Body of pancreas (tissue), 4 donors: ENCODE data around the gene KMT5C. TPM values are rescaled to one million over a fixed set of nuclear protein-coding genes. Genes with fewer than 3 reads are reported as not detected.

Experiments used
- ATAC-seq: fragments of 150-250 bp; one replicate; pipeline ENCODE4 v1.9.1; 2016
- DNase-seq, 4 donors: peaks; one replicate each; pipeline ENCODE4 v3.0.0-alpha.2; 2019
- H3K27ac ChIP-seq, 4 donors: fragments of 200-600 bp; sonication (generic); 1 replicate in 3 of 4; 2 replicates in 1 of 4; pipeline versions ENCODE4 v1.5.1 to v1.6.1; 2016 to 2019; ENCODE audit warnings: mild to moderate bottlenecking in 1 of 4, mixed read lengths in 1 of 4, moderate library complexity in 1 of 4
- H3K27me3 ChIP-seq, 2 donors: fragments of 200-600 bp; sonication (generic); one replicate each; pipeline ENCODE4 v1.6.0; 2016; ENCODE audit warnings: mild to moderate bottlenecking in 1 of 2
- H3K36me3 ChIP-seq, 2 donors: fragments of 200-600 bp; sonication (generic); replicated peaks in 1 of 2; 2 replicates each; pipeline ENCODE4 v1.5.1; 2016; ENCODE audit warnings: low read depth in 2 of 2; ENCODE audit not compliant: insufficient read depth in 1 of 2
- H3K4me1 ChIP-seq: fragments of 200-600 bp; sonication (generic); one replicate; pipeline ENCODE4 v1.6.0; 2016
- H3K4me3 ChIP-seq, 2 donors: fragments of 200-600 bp; sonication (generic); 1 replicate in 1 of 2; 2 replicates in 1 of 2; pipeline ENCODE4 v1.5.1; 2016 to 2019
- H3K9me3 ChIP-seq, 3 donors: fragments of 200-600 bp; sonication (generic); 1 replicate in 2 of 3; 2 replicates in 1 of 3; pipeline ENCODE4 v1.5.1; 2016
- CTCF ChIP-seq, 7 experiments: fragments of 450-650 bp in 4 of 7; fragments of 200-600 bp in 3 of 7; sonication (generic) in 3 of 7; IDR thresholded peaks; one replicate each; pipeline ENCODE4 v1.5.1; 2016 to 2019; ENCODE audit warnings: antibody characterized with exemption in 7 of 7
- POLR2A ChIP-seq, 3 donors: fragments of 450-650 bp; IDR thresholded peaks; one replicate each; pipeline ENCODE4 v1.6.1; 2016; ENCODE audit warnings: antibody characterized with exemption in 3 of 3, mild to moderate bottlenecking in 2 of 3
- WGBS, 2 donors: methylation state at CpG; one replicate each; pipeline ENCODE4 v1.1.5; 2017; 5-methylcytosine and 5-hydroxymethylcytosine counted together
- intact Hi-C: fragments of 100-400 bp; cut with DNase I; formaldehyde crosslinking; loops from one replicate; pipeline ENCODE4 v1.15.1; 2023
- total RNA-seq, 2 donors: library from RNA; depleted of rRNA; stranded (reverse); fragments of >200 nt; gene quantifications; one replicate each; pipeline ENCODE4 v1.1.0, GENCODE V29; 2016

KMT5C gene
- total RNA-seq, 2 donors from 2014 or later = 14.8 to 17.6 TPM

DNA sequence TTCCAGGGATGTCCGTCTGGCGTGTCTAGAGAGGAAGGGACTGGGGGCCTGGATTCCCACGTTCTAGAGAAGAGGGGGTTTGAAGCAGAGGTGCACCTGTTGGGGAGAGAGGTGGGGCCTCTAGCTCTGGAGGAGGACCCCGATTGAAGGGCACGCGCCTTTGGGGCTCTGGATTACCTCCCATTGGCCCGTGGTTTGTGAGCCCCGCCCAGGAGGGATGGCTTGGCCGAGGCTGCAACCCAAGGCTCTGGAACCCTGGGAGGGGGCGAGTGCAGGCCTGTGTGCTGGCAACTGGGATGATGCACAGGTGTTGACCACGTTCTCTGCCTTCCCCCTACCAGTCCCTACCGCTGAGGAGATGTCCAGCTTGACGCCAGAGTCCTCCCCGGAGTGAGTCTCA lies 34.7 kb upstream of the KMT5C start:
- H3K4me3 ChIP-seq = no peak overlapping the region
- 61 to 67% methylated on average over 9 to 14 of the region's 14 CpGs for WGBS, 2 donors
- no peak for DNase-seq
- no peak for ATAC-seq
- no peak overlapping the region for H3K27ac ChIP-seq
- no peaks in the 10 kb centered on the region for H3K36me3 ChIP-seq
- no peaks in the 10 kb centered on the region for H3K27me3 ChIP-seq
- no peak for TF ChIP-seq POLR2A (IDR thresholded peaks at IDR 0.05)
- no peak for TF ChIP-seq CTCF (IDR thresholded peaks at IDR 0.05)
- intact Hi-C loops = loop anchor here (10.0 kb wide), 1 partner anchor 80 kb away; the partner anchor contains the start of genes RPL28 and TMEM238
- H3K4me1 ChIP-seq = peaks cover 10% of the 10 kb centered on the region
- no peaks in the 10 kb centered on the region for H3K9me3 ChIP-seq

DNA sequence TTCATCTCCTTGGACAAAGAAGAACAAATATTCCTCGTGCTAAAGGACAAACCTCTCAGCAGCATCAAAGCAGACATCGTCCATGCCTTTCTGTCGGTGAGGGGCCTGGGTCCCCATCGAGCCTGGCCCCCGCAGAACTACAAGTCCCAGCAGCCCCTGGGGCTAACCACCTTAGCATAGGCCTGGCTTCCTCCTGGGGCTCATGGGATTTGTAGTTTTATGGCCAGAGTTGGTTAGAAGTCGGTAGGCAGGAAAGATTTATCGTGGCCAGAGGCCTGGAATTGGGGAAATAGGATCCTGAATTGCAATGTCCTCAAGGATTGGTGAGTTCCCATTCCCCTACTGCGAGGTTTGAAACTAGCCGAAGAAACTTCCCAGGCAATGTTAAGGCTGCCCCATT lies 34.2 kb upstream of the KMT5C start:
- peaks cover 10% of the 10 kb centered on the region for H3K4me1 ChIP-seq
- DNase-seq (peak; percentile 35 to 44 (median 36)), ATAC-seq (no peak)
- H3K9me3 ChIP-seq = no peaks in the 10 kb centered on the region
- H3K27ac ChIP-seq = no peak overlapping the region
- H3K36me3 ChIP-seq = no peaks in the 10 kb centered on the region
- TF ChIP-seq CTCF (IDR thresholded peaks at IDR 0.05) (no peak), POLR2A (IDR thresholded peaks at IDR 0.05) (no peak)
- WGBS, 2 donors = 74 to 80% methylated on average over 9 of the region's 9 CpGs
- intact Hi-C loops = loop anchor here (10.0 kb wide), 1 partner anchor 79 kb away; the partner anchor contains the start of genes RPL28 and TMEM238
- H3K4me3 ChIP-seq = no peak overlapping the region
- no peaks in the 10 kb centered on the region for H3K27me3 ChIP-seq

GRCh38 chr19:55305983-55306562 lies 33.6 kb upstream of the KMT5C start:
- intact Hi-C loops = loop anchor here (10.0 kb wide), 1 partner anchor 79 kb away; the partner anchor contains the start of genes RPL28 and TMEM238

DNA sequence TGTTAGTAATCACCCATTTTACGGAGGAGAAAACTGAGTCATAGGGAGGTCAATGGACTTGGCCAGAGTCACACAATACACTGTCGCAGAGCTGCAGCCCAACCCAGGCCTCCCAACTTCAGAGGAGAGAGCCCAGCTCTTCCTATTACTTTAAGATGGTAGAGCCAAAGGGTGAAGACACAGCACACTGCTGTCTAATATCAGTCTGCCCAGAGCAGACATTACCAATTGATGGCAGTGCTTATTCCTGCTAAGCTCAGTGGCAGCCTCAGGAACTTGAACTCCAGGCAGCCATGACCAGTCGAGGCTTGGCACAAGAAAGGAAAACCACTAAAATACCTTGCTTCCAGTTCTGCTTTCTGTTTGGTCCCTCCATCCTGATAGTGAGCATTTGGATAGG lies 33.0 kb upstream of the KMT5C start:
- Histone ChIP-seq H3K27ac (no peak overlapping the region), H3K4me3 (no peak overlapping the region), H3K9me3 (no peaks in the 10 kb centered on the region), H3K36me3 (no peaks in the 10 kb centered on the region), H3K4me1 (peaks cover 4% of the 10 kb centered on the region), H3K27me3 (no peaks in the 10 kb centered on the region)
- ATAC-seq = no peak
- intact Hi-C loops = loop anchor here (10.0 kb wide), 1 partner anchor 78 kb away; the partner anchor contains the start of genes RPL28 and TMEM238
- no peak for DNase-seq
- TF ChIP-seq POLR2A (IDR thresholded peaks at IDR 0.05) (no peak), CTCF (IDR thresholded peaks at IDR 0.05) (no peak)
- whole genome bisulfite sequencing, 2 donors = 65 to 79% methylated on average over 3 of the region's 3 CpGs

More at GRCh38 chr19:55305983-55306562, 33.6 kb upstream of the KMT5C start:
- ATAC-seq (no peak), DNase-seq (no peak)
- no peak overlapping the region for H3K27ac ChIP-seq
- H3K4me1 ChIP-seq = peaks cover 10% of the 10 kb centered on the region
- H3K36me3 ChIP-seq = no peaks in the 10 kb centered on the region
- TF ChIP-seq CTCF (IDR thresholded peaks at IDR 0.05) = no peak
- TF ChIP-seq POLR2A (IDR thresholded peaks at IDR 0.05) = no peak
- H3K4me3 ChIP-seq = no peak overlapping the region
- H3K27me3 ChIP-seq = no peaks in the 10 kb centered on the region
- no peaks in the 10 kb centered on the region for H3K9me3 ChIP-seq
- WGBS, 2 donors = 83 to 90% methylated on average over 17 of the region's 17 CpGs

GRCh38 chr19:55308281-55308680 lies 31.4 kb upstream of the KMT5C start:
- TF ChIP-seq CTCF (IDR thresholded peaks at IDR 0.05) = no peak
- TF ChIP-seq POLR2A (IDR thresholded peaks at IDR 0.05) = no peak
- intact Hi-C loops = loop anchor here (10.0 kb wide), 1 partner anchor 77 kb away; the partner anchor contains the start of genes RPL28 and TMEM238
- H3K9me3 ChIP-seq = no peaks in the 10 kb centered on the region
- 81 to 85% methylated on average over 5 to 10 of the region's 11 CpGs for WGBS, 2 donors
- H3K4me3 ChIP-seq = no peak overlapping the region
- ATAC-seq (no peak), DNase-seq (no peak)
- H3K27me3 ChIP-seq = no peaks in the 10 kb centered on the region
- H3K36me3 ChIP-seq = no peaks in the 10 kb centered on the region
- no peaks in the 10 kb centered on the region for H3K4me1 ChIP-seq
- no peak overlapping the region for H3K27ac ChIP-seq
